GM12878 (cell line): ENCODE data around the gene STAT5B. TPM values are rescaled to one million over a fixed set of nuclear protein-coding genes. Genes with fewer than 3 reads are reported as not detected.

ENCODE experiments used
- ATAC-seq: fragments of 200-7000 bp; cut with Tn5 transposase; 3 replicates; pipeline ENCODE4 v1.9.1; 2020; ENCODE audit warnings: mild to moderate bottlenecking, moderate library complexity
- BruUV-seq: library from RNA; stranded (reverse); fragments of 400-500 nt; replicated peaks from 2 replicates; lab custom pipeline; 2021; lab: Mats Ljungman, UMichigan
- CTCF ChIA-PET: fragments of 300-600 bp; sonication (Branson Sonifier 250); formaldehyde crosslinking; extraction: SDS; loops from one replicate; lab custom pipeline; 2021; ENCODE audit warnings: inconsistent platforms; lab: Yijun Ruan, JAX
- POLR2A ChIA-PET: fragments of 350-600 bp; formaldehyde crosslinking; extraction: SDS; loops from one replicate; lab custom pipeline; 2021; ENCODE audit warnings: inconsistent platforms; lab: Charles Lee
- RAD21 ChIA-PET: fragments of 300-600 bp; sonication (Branson Sonifier 250); formaldehyde crosslinking; loops from one replicate; lab custom pipeline; 2023; ENCODE audit warnings: antibody characterized with exemption; ENCODE audit not compliant: unreplicated experiment; lab: Charles Lee
- SMC1A ChIA-PET: fragments of 300-600 bp; sonication (Branson Sonifier 250); formaldehyde crosslinking; loops from one replicate; lab custom pipeline; 2023; ENCODE audit not compliant: unreplicated experiment, uncharacterized antibody; lab: Charles Lee
- DNase-seq: peaks from one replicate; pipeline ENCODE4 v3.0.0-alpha.2; 2011; ENCODE audit warnings: low read depth, low spot score
- FAIRE-seq: peaks from 3 replicates; lab custom pipeline; 2011; peaks lifted over from hg19 to GRCh38; lab: Jason Lieb, UNC
- H2AFZ ChIP-seq: 2 replicates; pipeline ENCODE4 v1.6.0; 2011; ENCODE audit warnings: low read depth, low read length, control low read depth; ENCODE audit not compliant: control insufficient read depth
- H3K27ac ChIP-seq: 2 replicates; pipeline ENCODE4 v1.5.1; 2011; ENCODE audit warnings: control low read depth; ENCODE audit not compliant: control insufficient read depth, insufficient read depth
- H3K27me3 ChIP-seq, 2 experiments: replicated peaks in 1 of 2; 2 replicates each; pipeline versions ENCODE4 v1.6.0 to v1.6.1; 2011; ENCODE audit warnings: low read length in 1 of 2; ENCODE audit not compliant: control insufficient read depth in 2 of 2, insufficient read depth in 2 of 2
- H3K36me3 ChIP-seq, 2 experiments: 2 replicates each; pipeline ENCODE4 v1.5.1; 2011; ENCODE audit warnings: low read length in 1 of 2; ENCODE audit not compliant: control insufficient read depth in 2 of 2, insufficient read depth in 2 of 2
- H3K4me1 ChIP-seq: 2 replicates; pipeline ENCODE4 v1.6.1; 2011; ENCODE audit warnings: mild to moderate bottlenecking, low read length, moderate library complexity, mixed read lengths; ENCODE audit not compliant: control insufficient read depth, insufficient read depth
- H3K4me2 ChIP-seq: 2 replicates; pipeline ENCODE4 v1.6.0; 2011; ENCODE audit warnings: control low read depth; ENCODE audit not compliant: control insufficient read depth, insufficient read depth
- H3K4me3 ChIP-seq: fragments of 200-600 bp; sonication (generic); 2 replicates; pipeline ENCODE4 v1.5.1; 2016
- H3K79me2 ChIP-seq: 2 replicates; pipeline ENCODE4 v1.6.0; 2011; ENCODE audit warnings: low read length; ENCODE audit not compliant: control insufficient read depth, insufficient read depth
- H3K9ac ChIP-seq: 2 replicates; pipeline ENCODE4 v1.8.0; 2011; ENCODE audit warnings: low read length, control low read depth, mixed read lengths; ENCODE audit not compliant: control insufficient read depth, insufficient read depth
- H3K9me3 ChIP-seq: replicated peaks from 3 replicates; pipeline ENCODE4 v1.5.1; 2011; ENCODE audit warnings: mild to moderate bottlenecking, low read length; ENCODE audit not compliant: control insufficient read depth, insufficient read depth
- H4K20me1 ChIP-seq: 2 replicates; pipeline ENCODE4 v1.6.0; 2011; ENCODE audit not compliant: control insufficient read depth, insufficient read depth
- BRCA1 ChIP-seq: IDR thresholded peaks from 2 replicates; pipeline ENCODE4 v1.6.1; 2011; ENCODE audit warnings: low read depth, low read length, improper control_type of control experiment
- ETV6 ChIP-seq, 2 experiments: fragments of 450-650 bp in 1 of 2; IDR thresholded peaks in 1 of 2; conservative IDR thresholded peaks in 1 of 2; 2 replicates each; pipeline ENCODE4 v1.6.1; 2014; ENCODE audit warnings: antibody characterized with exemption in 1 of 2, borderline replicate concordance in 1 of 2, low read depth in 1 of 2, mild to moderate bottlenecking in 1 of 2, moderate library complexity in 1 of 2
- NFXL1 ChIP-seq: fragments of 450-650 bp; IDR thresholded peaks from 2 replicates; pipeline ENCODE4 v1.6.1; 2017; ENCODE audit warnings: antibody characterized with exemption, mild to moderate bottlenecking, borderline replicate concordance
- NKRF ChIP-seq: fragments of 450-650 bp; conservative IDR thresholded peaks from 2 replicates; pipeline ENCODE4 v1.6.1; 2017; ENCODE audit warnings: mild to moderate bottlenecking, moderate library complexity
- PKNOX1 ChIP-seq: fragments of 450-650 bp; IDR thresholded peaks from 2 replicates; pipeline ENCODE4 v1.6.1; 2016; ENCODE audit warnings: mild to moderate bottlenecking
- RAD51 ChIP-seq: fragments of 450-650 bp; IDR thresholded peaks from 2 replicates; pipeline ENCODE4 v1.6.1; 2016; ENCODE audit warnings: moderate library complexity, mild to moderate bottlenecking, inconsistent platforms
- SUPT20H ChIP-seq: IDR thresholded peaks from 2 replicates; pipeline ENCODE4 v1.6.1; 2011; ENCODE audit warnings: low read depth, mild to moderate bottlenecking, low read length, moderate library complexity, borderline replicate concordance; ENCODE audit not compliant: control insufficient read depth
- ZBTB11 ChIP-seq: fragments of 450-650 bp; formaldehyde crosslinking; IDR thresholded peaks from 2 replicates; pipeline ENCODE4 v1.5.0; 2022; ENCODE audit warnings: mild to moderate bottlenecking, missing genetic modification characterization
- ZNF274 ChIP-seq: IDR thresholded peaks from one replicate; pipeline ENCODE4 v1.8.0; 2011; ENCODE audit not compliant: insufficient read length, insufficient read depth
- whole genome bisulfite sequencing: methylation state at CpG from one replicate; pipeline ENCODE4 v1.1.6; 2016; ENCODE audit warnings: low lambda C conversion rate; ENCODE audit not compliant: insufficient replicate concordance, insufficient coverage; ENCODE audit errors: missing lambda C conversion rate; 5-methylcytosine and 5-hydroxymethylcytosine counted together
- in situ Hi-C: fragments of 300-500 bp; cut with MboI; formaldehyde crosslinking; loops from 9 replicates; pipeline ENCODE4 v1.14.3; 2018; ENCODE audit warnings: mixed read lengths
- intact Hi-C: fragments of 100-400 bp; cut with micrococcal nuclease; formaldehyde crosslinking; loops from one replicate; pipeline ENCODE4 v1.14.2; 2022; ENCODE audit not compliant: unreplicated experiment
- polyA plus RNA-seq, 11 experiments: library from polyadenylated mRNA; depleted of rRNA in 4 of 11; unstranded in 6 of 11; stranded (reverse) in 5 of 11; fragments of >200 nt; fragmentation: Nextera tagmentation in 4 of 11; fragmentation: Illumina TruSeq in 1 of 11; extraction: Ambion mirVana in 4 of 11; extraction: Trizol in 1 of 11; gene quantifications; 1 replicate in 1 of 11; 2 replicates in 10 of 11; pipeline versions ENCODE4 v1.2.1 to v1.2.3, GENCODE V29; 2011 to 2016; ENCODE audit warnings: inconsistent platforms in 2 of 11, missing spikeins in 2 of 11, low read depth in 1 of 11
- total RNA-seq, 4 experiments: library from RNA; depleted of rRNA in 3 of 4; stranded (reverse); fragments of >200 nt in 3 of 4; fragmentation: Illumina TruSeq in 1 of 4; extraction: Trizol in 1 of 4; gene quantifications; 2 replicates each; pipeline versions ENCODE4 v1.2.1 to v1.2.3, GENCODE V29; 2013 to 2021

STAT5B gene
- total and polyA plus RNA-seq, 10 of the 15 experiments (the other 5 are each of a cell fraction or from before 2014, with no cell fraction given): 11.0 to 69.6 (median 46.7) TPM

GRCh38 chr17:42301022-42301421 is 24.8 kb upstream of the STAT5B start:
- CTCF ChIA-PET: interaction anchor here (0.8 to 1.8 kb wide), 3 partner anchors 21 to 226 kb away, joined by 3 to 6 read pairs (median 4); no protein-coding TSS in a partner anchor
- peaks cover 0 to 17% of the 10 kb centered on the region in 2 experiments; a peak in 3 of 4 replicates for H3K36me3 ChIP-seq

More at GRCh38 chr17:42301022-42301421, 24.8 kb upstream of the STAT5B start:
- SMC1A ChIA-PET: no interaction called here
- H3K79me2 ChIP-seq: no peaks in the 10 kb centered on the region
- ATAC-seq: no peak
- H3K27ac ChIP-seq: no peak overlapping the region
- RAD21 ChIA-PET: no interaction called here
- DNase-seq: no peak
- no peaks in the 10 kb centered on the region for H3K27me3 ChIP-seq
- no peak overlapping the region for H2AFZ ChIP-seq
- intact Hi-C loops: no loop called here
- in situ Hi-C loops: no loop called here
- no TSS peak for BruUV-seq
- H3K9ac ChIP-seq: no peak overlapping the region
- no peaks in the 10 kb centered on the region for H3K4me1 ChIP-seq
- no peaks in the 10 kb centered on the region for H4K20me1 ChIP-seq
- H3K4me2 ChIP-seq: no peak overlapping the region
- TF ChIP-seq ETV6 (conservative IDR thresholded peaks at IDR 0.05 in 1 of 2, IDR thresholded peaks at IDR 0.05 in 1 of 2; ENCODE audit: borderline replicate concordance in 1 of 2, low read depth in 1 of 2) (no peak), NFXL1 (no peak), NKRF (no peak), ZBTB11 (no peak), SUPT20H (no peak), BRCA1 (no peak), RAD51 (no peak), PKNOX1 (no peak), ZNF274 (no peak)
- H3K9me3 ChIP-seq: no peaks in the 10 kb centered on the region
- POLR2A ChIA-PET: interaction anchor here (0.6 kb wide), 1 partner anchor 141 kb away, joined by 6 read pairs; no protein-coding TSS in a partner anchor
- H3K4me3 ChIP-seq: no peak overlapping the region
- WGBS: 96% methylated on average over 9 of the region's 9 CpGs
- FAIRE-seq: no peak
